Mesothelial cell of epicardium (in vitro differentiated cells): ENCODE results near the gene MVB12B. TPM values are rescaled to one million over a fixed set of nuclear protein-coding genes. Genes with fewer than 3 reads are reported as not detected.
A peak's percentile ranks its signal among the peaks of the same experiment; 100 is the strongest.

ENCODE experiments used
- DNase-seq, 2 experiments: peaks; one replicate each; pipeline ENCODE4 v3.0.0; 2021; ENCODE audit warnings: low spot score in 2 of 2; ENCODE audit not compliant: unreplicated experiment in 2 of 2
- H3K27ac Mint-ChIP-seq: 2 replicates; pipeline ENCODE4 v1.8.0; 2021; ENCODE audit warnings: mixed read lengths
- H3K27me3 Mint-ChIP-seq: 2 replicates; pipeline ENCODE4 v1.8.0; 2021; ENCODE audit warnings: low read depth, mixed read lengths
- H3K36me3 Mint-ChIP-seq: 2 replicates; pipeline ENCODE4 v1.8.0; 2021; ENCODE audit warnings: mixed read lengths
- H3K4me1 Mint-ChIP-seq: 2 replicates; pipeline ENCODE4 v1.8.0; 2021; ENCODE audit warnings: mixed read lengths
- H3K4me3 Mint-ChIP-seq: 2 replicates; pipeline ENCODE4 v1.8.0; 2021; ENCODE audit warnings: mild to moderate bottlenecking, moderate library complexity, mixed read lengths
- H3K9me3 Mint-ChIP-seq: 2 replicates; pipeline ENCODE4 v1.8.0; 2021; ENCODE audit warnings: mixed read lengths
- total RNA-seq: library from RNA; stranded (reverse); gene quantifications from 3 replicates; pipeline ENCODE4 v1.2.1, GENCODE V29; 2021
- TF ChIP-seq, protein P1 (sequence below): fragments of 200-600 bp; sonication (generic); IDR thresholded peaks from one replicate; pipeline ENCODE4 v1.5.0; 2021; ENCODE audit warnings: antibody characterized with exemption; ENCODE audit not compliant: unreplicated experiment

The MVB12B gene
- total RNA-seq, 1 donor from 2014 or later, result 43.7 TPM

DNA sequence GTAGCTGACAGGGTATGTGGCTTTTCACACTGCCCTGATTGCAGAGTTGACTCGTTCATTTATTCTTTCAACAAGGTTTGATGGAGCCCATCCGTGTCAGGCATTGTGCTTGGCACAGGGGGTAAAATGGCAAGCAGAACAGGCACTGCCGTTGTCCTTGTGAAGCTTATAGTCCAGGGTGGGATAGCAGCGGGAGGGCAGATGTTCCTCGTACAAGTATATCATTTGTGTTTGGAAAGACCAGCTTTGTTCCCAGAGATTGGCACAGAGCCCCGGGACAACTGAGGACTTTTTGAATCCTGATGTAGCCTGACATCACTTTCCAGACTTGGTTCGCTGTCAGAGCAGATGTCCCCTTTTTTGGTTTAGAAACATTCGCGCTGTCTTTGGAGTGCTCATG lies 50.9 kb downstream of the MVB12B start:
- TF ChIP-seq, protein P1, sequence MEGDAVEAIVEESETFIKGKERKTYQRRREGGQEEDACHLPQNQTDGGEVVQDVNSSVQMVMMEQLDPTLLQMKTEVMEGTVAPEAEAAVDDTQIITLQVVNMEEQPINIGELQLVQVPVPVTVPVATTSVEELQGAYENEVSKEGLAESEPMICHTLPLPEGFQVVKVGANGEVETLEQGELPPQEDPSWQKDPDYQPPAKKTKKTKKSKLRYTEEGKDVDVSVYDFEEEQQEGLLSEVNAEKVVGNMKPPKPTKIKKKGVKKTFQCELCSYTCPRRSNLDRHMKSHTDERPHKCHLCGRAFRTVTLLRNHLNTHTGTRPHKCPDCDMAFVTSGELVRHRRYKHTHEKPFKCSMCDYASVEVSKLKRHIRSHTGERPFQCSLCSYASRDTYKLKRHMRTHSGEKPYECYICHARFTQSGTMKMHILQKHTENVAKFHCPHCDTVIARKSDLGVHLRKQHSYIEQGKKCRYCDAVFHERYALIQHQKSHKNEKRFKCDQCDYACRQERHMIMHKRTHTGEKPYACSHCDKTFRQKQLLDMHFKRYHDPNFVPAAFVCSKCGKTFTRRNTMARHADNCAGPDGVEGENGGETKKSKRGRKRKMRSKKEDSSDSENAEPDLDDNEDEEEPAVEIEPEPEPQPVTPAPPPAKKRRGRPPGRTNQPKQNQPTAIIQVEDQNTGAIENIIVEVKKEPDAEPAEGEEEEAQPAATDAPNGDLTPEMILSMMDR, result no peak
- Mint-ChIP-seq H3K27ac (peak overlapping the region; percentile 64), H3K27me3 (no peaks in the 10 kb centered on the region), H3K36me3 (peaks cover 8% of the 10 kb centered on the region), H3K4me3 (no peak overlapping the region), H3K9me3 (no peaks in the 10 kb centered on the region), H3K4me1 (peaks cover 48% of the 10 kb centered on the region)
- DNase-seq, result no peak

DNA sequence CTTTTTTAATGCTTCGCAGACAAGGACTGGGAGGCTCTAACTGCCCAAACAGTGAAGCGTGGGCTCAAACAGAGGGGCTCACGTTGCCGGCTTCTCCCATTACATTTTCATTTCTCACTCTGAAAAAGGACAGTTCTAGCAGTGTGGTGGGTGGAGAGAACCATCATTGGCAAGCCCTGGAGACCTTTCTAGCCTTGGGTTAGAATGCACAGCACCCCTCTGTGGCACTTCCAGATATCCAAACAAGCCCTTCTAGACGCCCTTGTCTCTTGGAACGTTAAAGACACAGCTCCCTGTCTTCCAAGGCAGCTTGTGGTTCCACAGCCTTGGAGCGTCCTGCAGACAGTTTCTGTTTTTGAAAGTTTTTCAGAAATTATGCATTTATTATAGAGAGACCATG lies 52.1 kb downstream of the MVB12B start:
- peaks cover 10% of the 10 kb centered on the region for H3K36me3 Mint-ChIP-seq
- H3K4me1 Mint-ChIP-seq, result peaks cover 37% of the 10 kb centered on the region
- H3K27me3 Mint-ChIP-seq, result no peaks in the 10 kb centered on the region
- no peaks in the 10 kb centered on the region for H3K9me3 Mint-ChIP-seq
- no peak for DNase-seq
- no peak overlapping the region for H3K4me3 Mint-ChIP-seq
- TF ChIP-seq, protein P1, result no peak
- H3K27ac Mint-ChIP-seq, result no peak overlapping the region

DNA sequence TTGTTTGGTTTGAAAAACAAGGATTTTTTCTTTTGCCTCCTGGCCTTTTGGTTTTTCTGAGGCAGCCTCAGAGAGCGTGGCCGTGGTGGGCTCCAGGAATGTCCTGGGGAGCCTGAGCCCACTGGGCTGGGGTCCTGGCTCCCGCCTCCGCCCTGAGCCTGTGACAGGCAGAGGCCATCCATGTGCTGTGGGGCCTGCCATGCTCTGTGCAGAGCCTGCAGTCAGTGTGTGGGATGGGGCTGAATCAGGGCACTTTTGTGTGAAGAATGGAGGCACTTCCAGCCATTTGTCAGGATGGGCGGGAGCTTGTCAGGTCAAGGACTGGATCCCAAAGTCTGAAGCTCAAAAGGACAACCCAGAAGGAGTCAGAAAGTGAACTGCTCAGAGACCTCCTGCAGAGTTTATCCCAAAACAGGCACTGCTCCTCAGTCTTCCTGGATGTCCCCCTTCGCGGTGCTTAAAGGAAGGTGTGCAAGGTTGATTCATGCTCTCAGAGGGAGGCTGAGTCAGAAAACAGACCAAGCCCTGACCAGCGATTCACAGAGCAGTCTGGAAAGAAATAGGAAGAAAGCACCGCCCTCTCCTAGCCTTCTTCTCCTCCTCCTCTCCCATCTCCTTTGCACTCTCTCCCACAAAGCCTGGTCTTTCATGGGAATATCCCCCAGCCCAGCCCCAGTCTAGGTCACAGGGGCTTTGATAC lies 53.2 kb downstream of the MVB12B start:
- Mint-ChIP-seq H3K4me3 (no peak overlapping the region), H3K4me1 (peaks cover 26% of the 10 kb centered on the region), H3K27ac (no peak overlapping the region), H3K27me3 (no peaks in the 10 kb centered on the region), H3K9me3 (no peaks in the 10 kb centered on the region), H3K36me3 (peaks cover 12% of the 10 kb centered on the region)
- TF ChIP-seq, protein P1, result no peak
- no peak for DNase-seq

DNA sequence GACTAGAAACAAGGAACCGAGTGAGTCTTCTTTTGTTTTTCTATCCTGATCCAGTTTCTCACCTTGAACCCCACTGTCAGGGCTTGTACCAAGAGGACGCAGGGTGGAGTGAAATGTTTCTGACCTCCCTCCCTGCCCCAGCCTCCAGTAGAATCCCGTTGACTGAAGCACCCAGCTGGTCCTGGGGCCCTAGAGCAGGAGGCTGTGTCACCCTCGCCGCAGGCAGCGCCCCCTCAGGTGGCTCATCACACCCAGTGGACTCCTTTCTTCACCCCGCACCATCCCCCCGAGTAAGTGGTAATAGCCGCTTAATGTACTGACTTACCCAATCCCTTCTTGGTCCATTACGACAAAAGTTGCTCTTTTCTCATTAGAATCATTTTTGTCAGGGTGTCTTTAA lies 53.8 kb downstream of the MVB12B start:
- H3K27me3 Mint-ChIP-seq, result no peaks in the 10 kb centered on the region
- H3K4me3 Mint-ChIP-seq, result no peak overlapping the region
- no peaks in the 10 kb centered on the region for H3K9me3 Mint-ChIP-seq
- no peak for DNase-seq
- H3K4me1 Mint-ChIP-seq, result peaks cover 21% of the 10 kb centered on the region
- H3K27ac Mint-ChIP-seq, result no peak overlapping the region
- TF ChIP-seq, protein P1, result no peak
- peaks cover 12% of the 10 kb centered on the region for H3K36me3 Mint-ChIP-seq

DNA sequence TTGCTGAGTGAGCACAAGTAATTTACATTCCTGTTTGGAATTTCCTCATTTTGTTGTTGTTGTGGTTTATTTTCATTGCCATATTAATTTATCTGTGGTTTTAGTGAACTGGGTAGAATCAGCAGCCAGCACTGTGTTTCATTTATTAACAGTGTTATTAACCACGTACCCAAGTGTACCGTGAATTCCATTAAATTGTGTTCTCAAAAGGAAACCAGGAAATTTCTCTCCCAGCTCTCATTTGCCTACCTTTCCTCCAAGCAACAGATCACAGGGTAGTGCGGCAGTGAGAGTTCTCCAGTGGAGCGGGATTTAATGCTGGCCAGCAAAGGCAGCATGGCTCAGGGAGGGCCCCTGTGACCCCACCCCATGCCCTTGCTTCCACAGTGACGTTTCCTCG lies 54.6 kb downstream of the MVB12B start:
- Mint-ChIP-seq H3K27me3 (no peaks in the 10 kb centered on the region), H3K36me3 (peaks cover 12% of the 10 kb centered on the region), H3K9me3 (no peaks in the 10 kb centered on the region), H3K27ac (no peak overlapping the region), H3K4me1 (peaks cover 13% of the 10 kb centered on the region), H3K4me3 (no peak overlapping the region)
- DNase-seq, result no peak
- TF ChIP-seq, protein P1, result no peak
